Measurements from ENCODE around the gene CEP250.

Gene CEP250

GRCh38 chr20:35561268-35561667 lies 105.9 kb downstream of the CEP250 start:
- no peak for DNase-seq (ENCODE audit: low read depth)

- DNase-seq (ENCODE audit: low read depth), result no peak
Measured at GRCh38 chr20:35561671-35562070, 106.3 kb downstream of the CEP250 start.

- no peak for DNase-seq (ENCODE audit: low read depth)
Measured at GRCh38 chr20:35562541-35563110, 107.2 kb downstream of the CEP250 start.

GRCh38 chr20:35563834-35564233 lies 108.4 kb downstream of the CEP250 start:
- DNase-seq (ENCODE audit: low read depth), result no peak

GRCh38 chr20:35564905-35565304 lies 109.5 kb downstream of the CEP250 start:
- no peak for DNase-seq (ENCODE audit: low read depth)

GRCh38 chr20:35568645-35569044 lies 113.2 kb downstream of the CEP250 start:
- DNase-seq (ENCODE audit: low read depth), result no peak

Data from non-pigmented ciliary epithelial cell (primary cell).